PFSK-1 (cell line): Measurements from ENCODE around the gene QRFP.

Experiments used
- FOXP2 ChIP-seq: optimal IDR thresholded peaks from 2 replicates; pipeline ENCODE3; 2011; ENCODE audit warnings: borderline replicate concordance, control low read depth, inconsistent platforms; ENCODE audit not compliant: insufficient read depth; ENCODE audit errors: extremely low read length, extremely low read depth
- POLR2AphosphoS5 ChIP-seq: IDR thresholded peaks from 2 replicates; pipeline ENCODE4 v1.6.1; 2012; ENCODE audit warnings: low read depth, mild to moderate bottlenecking, control low read depth, low read length, moderate library complexity
- SIN3A ChIP-seq: IDR thresholded peaks from 2 replicates; pipeline ENCODE4 v1.6.1; 2012; ENCODE audit warnings: mild to moderate bottlenecking, low read length, moderate library complexity, borderline replicate concordance; ENCODE audit not compliant: insufficient read depth
- TAF1 ChIP-seq: IDR thresholded peaks from 2 replicates; pipeline ENCODE4 v1.6.1; 2012; ENCODE audit warnings: low read length, control low read depth, borderline replicate concordance; ENCODE audit not compliant: insufficient read depth
- TF ChIP-seq, protein P1 (sequence below), 2 experiments: IDR thresholded peaks; 2 replicates each; pipeline versions ENCODE4 v1.6.1 to v1.8.0; 2011 to 2012; ENCODE audit warnings: low read depth in 2 of 2, low read length in 2 of 2, control low read depth in 1 of 2, inconsistent platforms in 1 of 2, mild to moderate bottlenecking in 1 of 2, moderate library complexity in 1 of 2; ENCODE audit not compliant: insufficient read depth in 1 of 2

DNA sequence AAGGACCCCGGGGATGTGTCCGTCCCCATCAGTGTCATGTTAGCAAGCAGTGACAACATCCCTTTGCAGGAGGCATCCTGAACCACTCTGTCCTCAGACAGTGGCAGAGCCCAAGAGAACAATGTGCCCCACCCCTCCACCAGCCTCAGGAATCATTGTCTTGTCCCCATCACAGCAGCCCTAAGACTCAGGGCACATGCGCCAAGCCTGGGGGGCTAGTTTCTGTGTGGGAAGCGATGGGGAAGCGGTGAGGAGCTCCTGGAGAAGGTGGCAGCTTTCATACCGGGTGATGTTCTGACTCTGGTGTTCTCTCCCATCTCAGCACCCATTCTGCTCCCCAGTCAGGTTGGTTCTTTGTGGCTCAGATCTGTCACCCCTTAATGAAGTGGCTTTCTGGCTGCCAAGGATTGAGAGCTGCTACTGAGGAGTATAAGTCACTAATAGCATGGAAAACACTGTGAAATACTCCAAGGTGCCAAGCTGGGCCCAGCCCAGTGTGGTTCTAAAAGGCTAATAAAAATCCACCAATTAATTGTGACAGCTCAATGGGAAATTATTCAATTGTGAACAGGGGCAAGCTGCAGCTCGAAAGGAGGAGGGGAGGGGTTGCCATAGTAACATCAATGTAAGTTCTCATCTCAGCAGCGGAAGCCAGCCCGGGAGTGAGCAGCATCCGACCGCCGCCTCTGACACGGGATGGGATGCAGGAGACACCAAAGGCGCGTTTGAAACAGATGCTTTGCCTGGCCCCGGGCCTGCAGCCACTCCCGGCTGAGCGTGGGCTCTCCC lies 4.7 kb downstream of the QRFP start:
- TF ChIP-seq, protein P1, sequence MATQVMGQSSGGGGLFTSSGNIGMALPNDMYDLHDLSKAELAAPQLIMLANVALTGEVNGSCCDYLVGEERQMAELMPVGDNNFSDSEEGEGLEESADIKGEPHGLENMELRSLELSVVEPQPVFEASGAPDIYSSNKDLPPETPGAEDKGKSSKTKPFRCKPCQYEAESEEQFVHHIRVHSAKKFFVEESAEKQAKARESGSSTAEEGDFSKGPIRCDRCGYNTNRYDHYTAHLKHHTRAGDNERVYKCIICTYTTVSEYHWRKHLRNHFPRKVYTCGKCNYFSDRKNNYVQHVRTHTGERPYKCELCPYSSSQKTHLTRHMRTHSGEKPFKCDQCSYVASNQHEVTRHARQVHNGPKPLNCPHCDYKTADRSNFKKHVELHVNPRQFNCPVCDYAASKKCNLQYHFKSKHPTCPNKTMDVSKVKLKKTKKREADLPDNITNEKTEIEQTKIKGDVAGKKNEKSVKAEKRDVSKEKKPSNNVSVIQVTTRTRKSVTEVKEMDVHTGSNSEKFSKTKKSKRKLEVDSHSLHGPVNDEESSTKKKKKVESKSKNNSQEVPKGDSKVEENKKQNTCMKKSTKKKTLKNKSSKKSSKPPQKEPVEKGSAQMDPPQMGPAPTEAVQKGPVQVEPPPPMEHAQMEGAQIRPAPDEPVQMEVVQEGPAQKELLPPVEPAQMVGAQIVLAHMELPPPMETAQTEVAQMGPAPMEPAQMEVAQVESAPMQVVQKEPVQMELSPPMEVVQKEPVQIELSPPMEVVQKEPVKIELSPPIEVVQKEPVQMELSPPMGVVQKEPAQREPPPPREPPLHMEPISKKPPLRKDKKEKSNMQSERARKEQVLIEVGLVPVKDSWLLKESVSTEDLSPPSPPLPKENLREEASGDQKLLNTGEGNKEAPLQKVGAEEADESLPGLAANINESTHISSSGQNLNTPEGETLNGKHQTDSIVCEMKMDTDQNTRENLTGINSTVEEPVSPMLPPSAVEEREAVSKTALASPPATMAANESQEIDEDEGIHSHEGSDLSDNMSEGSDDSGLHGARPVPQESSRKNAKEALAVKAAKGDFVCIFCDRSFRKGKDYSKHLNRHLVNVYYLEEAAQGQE (IDR thresholded peaks at IDR 0.05; ENCODE audit: insufficient read depth in 1 of 2, low read depth in 2 of 2, low read length in 2 of 2), result no peak
- TF ChIP-seq SIN3A, result no peak
- no peak for TF ChIP-seq POLR2AphosphoS5
- no peak for TF ChIP-seq FOXP2
- no peak for TF ChIP-seq TAF1
